Muscle of arm (tissue), 12 donors: ENCODE data around the gene OSTN. TPM values are rescaled to one million over a fixed set of nuclear protein-coding genes. Genes with fewer than 3 reads are reported as not detected.

Source experiments
- DNase-seq: peaks from one replicate; pipeline ENCODE4 v3.0.0-alpha.2; 2013
- polyA plus RNA-seq, 12 donors: library from polyadenylated mRNA; unstranded; fragments of 120-200 nt; gene quantifications; one replicate each; pipeline ENCODE4 v1.2.1, GENCODE V29; 2013; ENCODE audit not compliant: insufficient read length in 12 of 12

Gene OSTN
- polyA plus RNA-seq, 12 donors, result 1.7 to 8.2 (median 5.8) TPM; not detected in 1

- DNase-seq, result no peak
Observed at GRCh38 chr3:191234216-191234615, 35.2 kb downstream of the OSTN start.

DNA sequence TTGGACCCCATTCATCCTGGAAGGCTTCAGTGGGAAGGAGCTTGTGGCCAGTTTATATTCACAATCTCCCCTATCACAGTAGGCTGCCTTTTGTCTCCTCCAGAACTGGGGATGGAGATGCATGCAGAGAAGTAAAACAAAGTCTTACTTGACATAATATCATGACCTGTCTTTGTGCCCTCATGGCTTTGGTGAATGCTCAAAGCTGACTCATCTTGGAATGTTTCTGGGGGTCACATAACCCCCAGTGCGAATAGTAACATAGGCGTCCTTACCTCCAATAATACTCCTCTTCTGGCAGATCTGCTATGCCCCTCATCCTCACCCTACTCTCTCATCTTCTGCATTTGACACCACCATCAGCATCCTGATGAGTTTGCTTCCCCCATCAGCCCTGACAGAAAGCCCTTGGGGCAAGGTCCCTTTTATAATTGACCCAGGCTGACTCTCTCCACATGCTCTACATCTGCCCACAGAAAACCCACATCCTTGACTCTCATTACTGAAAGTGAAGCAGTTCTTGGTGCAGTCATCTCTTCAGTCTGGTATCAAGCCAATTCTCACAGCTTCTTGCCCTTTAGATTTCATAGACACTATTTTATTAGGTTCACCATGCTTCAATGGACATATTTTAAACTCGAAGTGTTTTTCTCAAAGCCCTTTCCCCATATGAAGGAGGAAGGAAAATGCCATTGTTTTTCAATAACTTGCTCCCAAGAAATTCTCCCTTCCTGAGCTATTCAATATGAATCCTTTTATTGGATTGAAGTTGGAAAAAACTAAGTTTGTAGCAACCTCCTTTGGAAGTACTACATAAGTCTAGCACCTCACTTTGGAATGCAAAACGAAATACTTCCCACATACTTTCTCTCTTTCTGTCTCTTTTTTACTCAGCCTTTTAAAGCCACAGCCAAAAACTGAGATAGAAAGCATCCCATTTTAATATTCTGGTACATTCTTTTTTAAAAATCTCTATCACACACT lies 36.6 kb downstream of the OSTN start:
- no peak for DNase-seq

GRCh38 chr3:191236646-191237045 lies 37.6 kb downstream of the OSTN start:
- no peak for DNase-seq

- no peak for DNase-seq
Observed at GRCh38 chr3:191237047-191237882, 38.2 kb downstream of the OSTN start.

- no peak for DNase-seq
Observed at GRCh38 chr3:191238321-191238817, 39.3 kb downstream of the OSTN start.

DNA sequence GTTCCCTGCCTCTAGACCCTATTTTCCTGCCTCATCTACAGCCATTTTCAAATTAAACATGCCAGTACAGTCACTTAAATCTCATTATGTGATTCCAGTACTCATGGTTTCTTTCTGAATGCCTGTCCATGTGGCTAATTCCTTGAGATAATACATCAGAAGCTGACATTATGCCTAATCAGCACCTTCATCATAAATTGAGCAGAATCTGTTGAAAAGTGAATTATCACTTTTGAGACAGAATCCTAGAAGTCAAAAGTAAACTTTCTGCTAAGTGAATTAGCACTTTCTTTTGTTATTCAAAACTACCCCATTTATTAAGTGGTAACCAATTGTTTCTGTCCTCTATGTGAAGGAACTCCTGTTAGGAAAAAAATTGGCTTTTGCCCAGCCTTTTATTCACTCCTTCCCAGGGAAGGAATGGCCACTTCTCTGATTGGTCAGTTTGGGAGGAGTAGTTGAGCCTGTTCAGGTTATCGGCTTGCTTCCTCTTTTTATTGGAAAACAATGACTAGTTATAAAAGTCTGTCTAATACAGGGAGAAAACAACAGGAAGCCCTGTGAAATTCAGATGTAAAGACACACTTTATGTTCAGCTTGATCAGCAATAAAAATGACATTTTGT lies 40.5 kb downstream of the OSTN start:
- no peak for DNase-seq

DNA sequence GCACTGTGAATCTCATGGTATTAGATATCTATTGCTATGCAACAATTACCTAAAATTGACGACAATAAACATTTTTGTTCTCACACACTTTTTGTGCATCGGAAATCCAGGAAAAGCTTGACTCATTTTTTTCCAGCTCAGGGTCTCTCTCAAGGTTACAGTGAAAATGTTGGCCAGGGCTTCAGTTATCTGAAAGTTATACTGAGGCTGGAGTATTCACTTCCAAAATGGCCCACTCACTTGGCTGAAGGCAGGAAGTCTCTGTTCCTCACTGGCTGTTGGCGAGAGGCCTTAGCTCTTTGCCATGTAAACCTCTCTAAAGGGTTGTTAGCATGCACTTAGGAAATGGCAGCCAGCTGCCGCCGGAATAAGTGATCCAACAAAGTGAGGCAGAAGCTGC lies 41.4 kb downstream of the OSTN start:
- DNase-seq, result peak; percentile 14

GRCh38 chr3:191244242-191244867 lies 45.3 kb downstream of the OSTN start:
- no peak for DNase-seq

DNA sequence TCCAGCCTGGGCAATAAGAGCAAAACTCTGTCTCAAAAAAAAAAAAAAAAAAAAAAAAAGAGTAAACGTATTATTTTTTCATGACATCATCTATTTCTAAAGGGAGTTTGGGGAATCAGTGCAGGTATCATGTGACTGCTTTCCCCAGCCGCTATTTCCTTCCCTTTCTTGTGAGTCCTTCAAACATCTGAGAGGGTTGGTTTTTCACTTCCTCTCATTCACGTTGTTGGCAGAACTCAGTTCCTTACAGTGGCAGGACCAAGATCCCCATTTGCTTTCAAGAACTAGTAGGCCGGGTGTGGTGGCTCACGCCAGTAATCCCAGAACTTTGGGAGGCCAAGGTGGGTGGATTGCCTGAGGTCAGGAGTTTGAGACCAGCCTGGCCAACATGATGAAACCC lies 47.0 kb downstream of the OSTN start:
- peak; percentile 19 for DNase-seq

DNA sequence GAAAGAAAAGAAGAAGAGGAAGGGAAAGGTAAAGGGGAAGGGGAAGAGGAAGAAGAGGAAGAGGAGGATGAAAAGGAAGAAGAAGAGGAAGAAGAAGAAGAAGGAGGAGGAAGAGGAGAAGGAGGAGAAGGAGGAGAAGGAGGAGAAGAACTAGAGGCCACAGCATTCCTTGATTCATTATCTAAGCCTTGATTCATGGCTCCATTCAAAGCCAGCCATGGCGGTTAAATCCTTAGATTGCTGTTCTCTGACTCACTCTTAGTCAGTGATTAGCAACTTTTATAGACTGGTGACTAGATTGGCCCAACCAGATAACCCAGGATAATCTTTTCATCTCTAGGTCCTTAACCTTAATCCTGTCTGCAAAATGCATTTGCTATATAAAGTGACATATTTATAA lies 47.6 kb downstream of the OSTN start:
- no peak for DNase-seq

- DNase-seq, result no peak
Observed at GRCh38 chr3:191253089-191253799, 54.2 kb downstream of the OSTN start.

DNA sequence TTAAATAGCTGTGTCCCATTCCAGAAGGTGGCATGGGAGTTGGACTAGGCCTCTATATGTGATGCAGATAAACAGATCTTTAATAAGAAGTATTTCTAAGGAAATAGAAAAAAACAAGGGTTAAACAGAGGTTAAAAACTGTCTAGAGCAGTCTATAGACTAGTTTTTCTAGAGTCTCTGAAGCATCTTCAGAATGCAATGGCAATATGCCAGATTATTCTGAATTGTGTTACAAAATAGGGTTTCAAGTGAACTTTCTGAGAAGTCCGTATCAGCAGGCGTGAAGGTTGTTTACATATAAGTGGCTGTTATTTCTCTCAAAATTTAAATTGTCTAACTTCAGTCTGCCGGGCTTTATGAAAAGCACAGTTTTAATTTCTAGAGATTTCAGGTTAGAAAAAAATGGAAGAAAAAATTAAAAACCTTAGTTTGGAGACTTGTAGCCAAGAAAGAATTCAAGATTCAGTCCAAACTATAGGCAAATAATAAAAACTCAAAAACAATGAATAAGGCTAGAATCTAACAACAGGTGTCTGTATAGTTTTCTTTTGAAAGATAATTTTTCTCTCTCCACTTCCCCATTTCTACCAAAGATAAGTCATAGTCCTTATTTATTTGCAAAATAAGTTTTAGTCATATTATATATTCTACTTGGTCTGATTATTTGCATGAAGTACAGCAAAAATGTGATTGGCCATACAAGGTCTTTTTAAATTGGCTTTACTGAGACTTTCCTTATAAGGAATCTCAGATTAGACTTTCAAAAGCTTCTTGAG lies 55.2 kb downstream of the OSTN start:
- DNase-seq, result no peak

DNA sequence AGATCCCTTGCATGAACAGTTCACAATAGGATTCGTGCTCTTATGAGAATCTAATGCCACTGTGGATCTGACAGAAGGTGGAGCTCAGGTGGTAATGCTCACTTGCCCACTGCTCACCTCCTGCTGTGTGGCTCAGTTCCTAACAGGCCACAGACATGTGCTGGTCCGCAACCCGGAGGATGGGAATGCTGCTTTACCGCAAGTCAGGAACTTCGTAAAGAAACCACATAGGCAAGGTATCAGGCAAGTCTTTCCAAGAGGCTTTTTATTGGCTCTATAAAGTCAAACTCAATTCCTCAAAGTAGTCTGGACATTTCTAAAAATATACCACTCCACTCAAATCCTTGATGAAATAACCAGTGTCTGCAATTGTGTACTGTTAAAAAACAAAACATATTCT lies 56.1 kb downstream of the OSTN start:
- no peak for DNase-seq

GRCh38 chr3:191256405-191256804 lies 57.4 kb downstream of the OSTN start:
- DNase-seq, result no peak

GRCh38 chr3:191257286-191257685 lies 58.2 kb downstream of the OSTN start:
- no peak for DNase-seq

DNA sequence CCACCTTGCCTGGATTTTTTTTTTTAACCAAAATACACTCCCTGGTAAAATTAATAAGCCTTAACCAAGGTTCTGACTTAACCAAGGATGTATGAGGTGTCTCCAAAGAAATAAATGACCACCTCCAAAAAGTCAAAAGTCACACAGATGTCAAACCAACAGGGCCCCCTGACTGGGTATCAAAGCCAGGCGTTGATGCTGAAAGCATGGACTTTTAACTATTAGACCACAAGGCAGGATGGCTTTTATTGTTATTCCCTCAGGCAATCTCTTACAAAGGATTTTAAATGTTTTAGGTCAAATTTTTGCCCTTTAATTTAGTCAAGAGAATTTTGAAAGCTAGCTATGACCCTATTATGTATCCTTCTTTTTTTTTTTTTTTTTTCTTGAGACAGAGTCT lies 60.4 kb downstream of the OSTN start:
- DNase-seq, result no peak

DNA sequence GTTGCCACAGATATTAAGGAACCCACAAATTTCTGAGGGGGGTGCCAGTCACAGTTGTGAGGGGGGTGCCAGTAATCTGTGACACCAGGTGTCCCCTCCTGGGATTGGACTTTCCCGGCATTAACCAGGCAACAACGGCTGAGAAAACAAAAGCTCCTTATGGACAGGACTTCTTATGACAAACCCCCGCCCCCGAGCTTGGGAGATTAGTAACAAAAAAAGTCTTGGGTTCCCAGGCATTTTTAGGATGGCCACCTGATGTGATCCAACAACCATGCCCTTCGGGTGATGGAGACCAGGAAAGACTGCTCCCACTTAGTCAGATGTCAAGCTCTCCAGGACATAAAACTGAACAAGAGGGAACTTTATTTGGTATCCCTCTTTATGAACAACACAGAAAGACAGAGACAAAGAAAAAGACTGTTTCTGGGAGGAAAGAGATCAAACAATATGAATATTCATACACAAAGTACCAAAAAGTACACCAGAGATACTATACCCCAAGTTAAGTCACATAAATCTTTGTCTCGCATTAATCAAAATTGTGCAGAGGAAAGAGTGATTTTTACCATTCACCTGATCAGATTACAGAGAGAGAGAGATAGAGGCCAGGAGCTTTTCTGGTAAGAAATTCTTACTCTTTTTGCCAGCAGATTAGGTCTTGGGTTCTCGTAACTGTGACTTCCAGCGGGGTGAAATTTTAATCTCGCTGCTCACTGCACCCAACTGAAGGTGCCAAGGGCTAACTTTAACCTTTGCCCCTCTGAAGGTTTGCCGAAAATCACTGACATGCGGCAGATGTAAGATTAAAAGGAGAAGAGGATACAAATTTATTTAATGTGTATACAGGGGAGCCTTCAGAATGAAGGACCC lies 61.6 kb downstream of the OSTN start:
- no peak for DNase-seq

DNA sequence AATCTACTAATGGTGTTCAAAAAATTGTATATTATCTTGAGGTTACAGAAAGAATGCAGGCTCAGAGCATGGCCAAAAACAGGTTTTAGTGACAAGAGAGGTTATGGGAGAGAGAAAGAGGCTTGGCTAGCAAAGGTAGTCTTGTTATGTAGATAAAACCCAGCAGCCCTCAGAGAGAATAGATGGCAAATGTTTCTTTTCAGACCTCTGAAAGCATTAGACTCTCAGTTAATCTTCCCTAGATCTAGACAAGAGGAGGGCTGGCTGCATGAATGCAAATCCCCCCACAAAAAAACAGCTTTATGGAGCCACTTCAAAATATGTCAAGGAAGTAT lies 62.2 kb downstream of the OSTN start:
- DNase-seq, result no peak

DNA sequence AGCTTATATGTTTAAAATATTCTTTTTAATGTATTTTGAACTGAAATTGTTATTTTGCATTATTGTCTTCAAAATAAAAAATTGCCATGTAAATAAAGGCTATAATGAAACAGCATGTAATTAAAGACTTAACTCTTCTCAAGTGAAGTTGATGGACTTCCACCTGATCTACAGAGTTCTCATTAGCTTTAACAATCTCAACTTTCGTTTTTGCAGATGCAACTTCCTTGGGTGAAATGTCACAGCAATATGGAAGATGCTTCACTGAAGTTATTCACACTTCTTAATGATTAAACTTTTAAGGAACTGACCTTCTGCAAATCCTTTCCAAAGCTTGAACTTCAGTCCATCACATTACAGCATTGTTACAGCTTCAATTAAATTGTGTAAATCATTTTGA lies 63.6 kb downstream of the OSTN start:
- no peak for DNase-seq
